Liver (tissue), 9 donors: ENCODE results near the gene OTOGL. TPM values are rescaled to one million over a fixed set of nuclear protein-coding genes. Genes with fewer than 3 reads are reported as not detected.

Experiments used
- DNase-seq: peaks from one replicate; pipeline ENCODE4 v3.0.0-alpha.2; 2017; ENCODE audit warnings: low spot score
- H3K27ac ChIP-seq, 2 donors: one replicate each; pipeline ENCODE4 v1.7.0; 2013; ENCODE audit warnings: inconsistent platforms in 2 of 2, low read length in 2 of 2, control low read depth in 1 of 2, low read depth in 1 of 2, mild to moderate bottlenecking in 1 of 2
- H3K27me3 ChIP-seq, 4 donors: one replicate each; pipeline versions ENCODE4 v1.6.1 to v1.7.0; 2013; ENCODE audit warnings: low read length in 3 of 4, inconsistent platforms in 1 of 4, mild to moderate bottlenecking in 1 of 4, moderate library complexity in 1 of 4; ENCODE audit not compliant: control insufficient read depth in 4 of 4, insufficient read depth in 4 of 4
- H3K36me3 ChIP-seq, 4 donors: one replicate each; pipeline versions ENCODE4 v1.6.1 to v1.7.0; 2013; ENCODE audit warnings: low read length in 3 of 4, mild to moderate bottlenecking in 3 of 4, low read depth in 1 of 4, moderate library complexity in 1 of 4; ENCODE audit not compliant: control insufficient read depth in 4 of 4, insufficient read depth in 3 of 4
- H3K4me1 ChIP-seq, 4 donors: one replicate each; pipeline versions ENCODE4 v1.6.1 to v1.7.0; 2013; ENCODE audit warnings: low read length in 3 of 4, mild to moderate bottlenecking in 3 of 4, moderate library complexity in 1 of 4; ENCODE audit not compliant: control insufficient read depth in 4 of 4, insufficient read depth in 4 of 4
- H3K4me3 ChIP-seq, 3 donors: one replicate each; pipeline versions ENCODE4 v1.6.1 to v1.7.0; 2013; ENCODE audit warnings: low read length in 3 of 3, control low read depth in 1 of 3, low read depth in 1 of 3, mild to moderate bottlenecking in 1 of 3
- H3K9ac ChIP-seq, 2 donors: one replicate each; pipeline ENCODE4 v1.7.0; 2013; ENCODE audit warnings: low read length in 2 of 2, mild to moderate bottlenecking in 2 of 2, moderate library complexity in 2 of 2, control low read depth in 1 of 2, low read depth in 1 of 2
- H3K9me3 ChIP-seq, 4 donors: one replicate each; pipeline versions ENCODE4 v1.6.1 to v1.7.0; 2013; ENCODE audit warnings: low read length in 3 of 4; ENCODE audit not compliant: control insufficient read depth in 4 of 4
- ATF3 ChIP-seq: IDR thresholded peaks from 2 replicates; pipeline ENCODE4 v1.6.1; 2016; ENCODE audit warnings: antibody characterized with exemption
- CTCF ChIP-seq: fragments of 150-350 bp; IDR thresholded peaks from 2 replicates; pipeline ENCODE4 v1.5.1; 2017; ENCODE audit warnings: improper control_type of control experiment, low read depth, low read length; ENCODE audit not compliant: missing input control
- EGR1 ChIP-seq, 2 donors: IDR thresholded peaks; 2 replicates each; pipeline ENCODE4 v1.6.1; 2016 to 2018; ENCODE audit warnings: antibody characterized with exemption in 2 of 2, low read depth in 2 of 2
- FOXA2 ChIP-seq: IDR thresholded peaks from 2 replicates; pipeline ENCODE4 v1.6.1; 2016; ENCODE audit warnings: antibody characterized with exemption
- GABPA ChIP-seq, 2 donors: IDR thresholded peaks in 1 of 2; conservative IDR thresholded peaks in 1 of 2; 2 replicates each; pipeline ENCODE4 v1.6.1; 2016; ENCODE audit warnings: antibody characterized with exemption in 2 of 2, mild to moderate bottlenecking in 1 of 2, moderate library complexity in 1 of 2
- HNF4A ChIP-seq, 2 donors: conservative IDR thresholded peaks; 2 replicates each; pipeline ENCODE4 v1.6.1; 2016; ENCODE audit warnings: antibody characterized with exemption in 2 of 2, mild to moderate bottlenecking in 2 of 2
- JUND ChIP-seq, 2 donors: IDR thresholded peaks; 2 replicates each; pipeline ENCODE4 v1.6.1; 2016; ENCODE audit warnings: antibody characterized with exemption in 2 of 2
- MAX ChIP-seq: IDR thresholded peaks from 2 replicates; pipeline ENCODE4 v1.6.1; 2016; ENCODE audit warnings: antibody characterized with exemption
- NR2F2 ChIP-seq: IDR thresholded peaks from 2 replicates; pipeline ENCODE4 v1.6.1; 2016; ENCODE audit warnings: antibody characterized with exemption
- RAD21 ChIP-seq, 2 donors: IDR thresholded peaks; 2 replicates each; pipeline ENCODE4 v1.6.1; 2016; ENCODE audit warnings: antibody characterized with exemption in 2 of 2, mild to moderate bottlenecking in 2 of 2
- REST ChIP-seq: IDR thresholded peaks from 2 replicates; pipeline ENCODE4 v1.6.1; 2016; ENCODE audit warnings: antibody characterized with exemption, mild to moderate bottlenecking
- RXRA ChIP-seq, 2 donors: IDR thresholded peaks; 2 replicates each; pipeline ENCODE4 v1.6.1; 2017 to 2018; ENCODE audit warnings: antibody characterized with exemption in 2 of 2, mild to moderate bottlenecking in 1 of 2
- SP1 ChIP-seq: IDR thresholded peaks from 2 replicates; pipeline ENCODE4 v1.6.1; 2018; ENCODE audit warnings: antibody characterized with exemption, mild to moderate bottlenecking
- TAF1 ChIP-seq: conservative IDR thresholded peaks from 2 replicates; pipeline ENCODE4 v1.6.1; 2016; ENCODE audit warnings: antibody characterized with exemption, mild to moderate bottlenecking
- YY1 ChIP-seq: IDR thresholded peaks from 2 replicates; pipeline ENCODE4 v1.6.1; 2016; ENCODE audit warnings: antibody characterized with exemption, mild to moderate bottlenecking
- ZBTB33 ChIP-seq: IDR thresholded peaks from 2 replicates; pipeline ENCODE4 v1.6.1; 2016; ENCODE audit warnings: antibody characterized with exemption
- WGBS: extraction: QIAGEN DNeasy Blood & Tissue Kit; methylation state at CpG from one replicate; pipeline ENCODE4 v1.1.7; 2013; 5-methylcytosine and 5-hydroxymethylcytosine counted together
- polyA plus RNA-seq, 2 donors: library from polyadenylated mRNA; stranded (reverse) in 1 of 2; unstranded in 1 of 2; fragments of 200-250 nt in 1 of 2; fragments of >200 nt in 1 of 2; fragmentation: Nextera tagmentation in 1 of 2; extraction: Ambion mirVana in 1 of 2; gene quantifications; one replicate each; pipeline versions ENCODE4 v1.2.1 to v1.2.3, GENCODE V29; 2013 to 2015
- total RNA-seq, 2 donors: library from RNA; depleted of rRNA; stranded (reverse); fragments of >200 nt; gene quantifications; one replicate each; pipeline ENCODE4 v1.2.3, GENCODE V29; 2014
- donor health status: healthy.
- donor health status: healthy.
- donor health status: healthy.
- donor health status: healthy.
- donor health status: healthy.

OTOGL gene
- total and polyA plus RNA-seq, 4 donors, result 0.01 to 0.09 (median 0.08) TPM; not detected in 1

GRCh38 chr12:80193865-80194264 lies 94.5 kb downstream of the OTOGL start:
- H3K4me3 ChIP-seq, result no peak overlapping the region
- H3K27me3 ChIP-seq, result no peaks in the 10 kb centered on the region
- H3K9me3 ChIP-seq, result no peaks in the 10 kb centered on the region
- WGBS, result 70% methylated on average over 4 of the region's 4 CpGs
- TF ChIP-seq REST (no peak), CTCF (no peak), ATF3 (no peak), YY1 (no peak), FOXA2 (no peak), HNF4A (conservative IDR thresholded peaks at IDR 0.05) (no peak), NR2F2 (no peak), JUND (IDR thresholded peaks at IDR 0.05) (no peak), RXRA (IDR thresholded peaks at IDR 0.05) (no peak), EGR1 (IDR thresholded peaks at IDR 0.05; ENCODE audit: low read depth in 2 of 2) (no peak), SP1 (no peak), TAF1 (no peak), MAX (no peak), GABPA (IDR thresholded peaks at IDR 0.05 in 1 of 2, conservative IDR thresholded peaks at IDR 0.05 in 1 of 2) (no peak), ZBTB33 (no peak)
- H3K36me3 ChIP-seq, result no peaks in the 10 kb centered on the region
- no peak overlapping the region for H3K9ac ChIP-seq
- H3K27ac ChIP-seq, result no peak overlapping the region
- no peak for DNase-seq
- no peaks in the 10 kb centered on the region for H3K4me1 ChIP-seq

- no peaks in the 10 kb centered on the region for H3K27me3 ChIP-seq
- WGBS, result 1% methylated on average over 1 of the region's 1 CpG
- no peak overlapping the region for H3K9ac ChIP-seq
- H3K27ac ChIP-seq, result no peak overlapping the region
- no peaks in the 10 kb centered on the region for H3K4me1 ChIP-seq
- DNase-seq, result no peak
- H3K4me3 ChIP-seq, result no peak overlapping the region
- no peak for TF ChIP-seq JUND (IDR thresholded peaks at IDR 0.05)
- peak; percentile 47 for TF ChIP-seq CTCF
- TF ChIP-seq RAD21 (IDR thresholded peaks at IDR 0.05), result peak; percentile 67 to 75
- H3K36me3 ChIP-seq, result no peaks in the 10 kb centered on the region
- no peaks in the 10 kb centered on the region for H3K9me3 ChIP-seq
Observed at GRCh38 chr12:80195074-80195726, 95.9 kb downstream of the OTOGL start.
